Astrocyte (in vitro differentiated cells and primary cell): ENCODE results near the gene GDF2. TPM values are rescaled to one million over a fixed set of nuclear protein-coding genes. Genes with fewer than 3 reads are reported as not detected.

Source experiments
- DNase-seq: peaks from one replicate; pipeline ENCODE4 v3.0.0-alpha.2; 2010; ENCODE audit warnings: low read depth
- FAIRE-seq: peaks from 2 replicates; lab custom pipeline; 2011; peaks lifted over from hg19 to GRCh38; lab: Jason Lieb, UNC
- H2AFZ ChIP-seq: 2 replicates; pipeline ENCODE4 v1.6.0; 2012; ENCODE audit warnings: low read depth, low read length, inconsistent platforms
- H3K27ac ChIP-seq: 2 replicates; pipeline ENCODE4 v1.5.1; 2011; ENCODE audit warnings: low read depth, low read length, inconsistent platforms
- H3K27me3 ChIP-seq: 2 replicates; pipeline ENCODE4 v1.6.0; 2011; ENCODE audit warnings: low read length, inconsistent platforms; ENCODE audit not compliant: insufficient read depth
- H3K36me3 ChIP-seq: 2 replicates; pipeline ENCODE4 v1.5.1; 2011; ENCODE audit warnings: low read length, inconsistent platforms; ENCODE audit not compliant: insufficient read depth
- H3K4me1 ChIP-seq: 2 replicates; pipeline ENCODE4 v1.5.1; 2011; ENCODE audit warnings: low read length, inconsistent platforms; ENCODE audit not compliant: insufficient read depth
- H3K4me2 ChIP-seq: 2 replicates; pipeline ENCODE4 v1.6.0; 2012; ENCODE audit warnings: low read length, inconsistent platforms
- H3K4me3 ChIP-seq: 2 replicates; pipeline ENCODE4 v1.5.1; 2011; ENCODE audit warnings: low read depth, mild to moderate bottlenecking, low read length, inconsistent platforms; ENCODE audit not compliant: insufficient read depth
- H3K79me2 ChIP-seq: 2 replicates; pipeline ENCODE4 v1.6.0; 2012; ENCODE audit warnings: mild to moderate bottlenecking, low read length, inconsistent platforms; ENCODE audit not compliant: insufficient read depth
- H3K9ac ChIP-seq: 2 replicates; pipeline ENCODE4 v1.6.0; 2012; ENCODE audit warnings: mild to moderate bottlenecking, low read length, inconsistent platforms
- H3K9me3 ChIP-seq: 2 replicates; pipeline ENCODE4 v1.5.1; 2012; ENCODE audit warnings: low read depth, mild to moderate bottlenecking, low read length, inconsistent platforms; ENCODE audit not compliant: insufficient read depth
- H4K20me1 ChIP-seq: 2 replicates; pipeline ENCODE4 v1.6.0; 2012; ENCODE audit warnings: low read length, inconsistent platforms; ENCODE audit not compliant: insufficient read depth
- H3K27ac Mint-ChIP-seq: one replicate; pipeline ENCODE4 v1.8.0; 2021; ENCODE audit warnings: mild to moderate bottlenecking, mixed read lengths; ENCODE audit not compliant: unreplicated experiment
- H3K27me3 Mint-ChIP-seq: one replicate; pipeline ENCODE4 v1.8.0; 2021; ENCODE audit warnings: low read depth, mixed read lengths; ENCODE audit not compliant: unreplicated experiment
- H3K36me3 Mint-ChIP-seq: one replicate; pipeline ENCODE4 v1.8.0; 2021; ENCODE audit warnings: low read depth, mixed read lengths; ENCODE audit not compliant: unreplicated experiment
- H3K4me1 Mint-ChIP-seq: one replicate; pipeline ENCODE4 v1.8.0; 2021; ENCODE audit warnings: low read depth, mixed read lengths; ENCODE audit not compliant: unreplicated experiment
- H3K4me3 Mint-ChIP-seq: one replicate; pipeline ENCODE4 v1.8.0; 2021; ENCODE audit warnings: mild to moderate bottlenecking, moderate library complexity, mixed read lengths; ENCODE audit not compliant: unreplicated experiment
- H3K9me3 Mint-ChIP-seq: one replicate; pipeline ENCODE4 v1.8.0; 2021; ENCODE audit warnings: mild to moderate bottlenecking, mixed read lengths; ENCODE audit not compliant: unreplicated experiment
- EZH2 ChIP-seq: IDR thresholded peaks from 2 replicates; pipeline ENCODE4 v1.6.1; 2012; ENCODE audit warnings: mild to moderate bottlenecking, low read length, inconsistent platforms; ENCODE audit not compliant: insufficient read depth
- total RNA-seq: library from RNA; stranded (reverse); gene quantifications from 2 replicates; pipeline ENCODE4 v1.2.1, GENCODE V29; 2021
- TF ChIP-seq, protein P1 (sequence below): IDR thresholded peaks from 2 replicates; pipeline ENCODE4 v1.5.1; 2011; ENCODE audit warnings: low read depth, mild to moderate bottlenecking, inconsistent platforms, low read length, moderate library complexity; ENCODE audit not compliant: insufficient read depth

GDF2 gene
- total RNA-seq, 1 donor from 2014 or later: not detected

DNA sequence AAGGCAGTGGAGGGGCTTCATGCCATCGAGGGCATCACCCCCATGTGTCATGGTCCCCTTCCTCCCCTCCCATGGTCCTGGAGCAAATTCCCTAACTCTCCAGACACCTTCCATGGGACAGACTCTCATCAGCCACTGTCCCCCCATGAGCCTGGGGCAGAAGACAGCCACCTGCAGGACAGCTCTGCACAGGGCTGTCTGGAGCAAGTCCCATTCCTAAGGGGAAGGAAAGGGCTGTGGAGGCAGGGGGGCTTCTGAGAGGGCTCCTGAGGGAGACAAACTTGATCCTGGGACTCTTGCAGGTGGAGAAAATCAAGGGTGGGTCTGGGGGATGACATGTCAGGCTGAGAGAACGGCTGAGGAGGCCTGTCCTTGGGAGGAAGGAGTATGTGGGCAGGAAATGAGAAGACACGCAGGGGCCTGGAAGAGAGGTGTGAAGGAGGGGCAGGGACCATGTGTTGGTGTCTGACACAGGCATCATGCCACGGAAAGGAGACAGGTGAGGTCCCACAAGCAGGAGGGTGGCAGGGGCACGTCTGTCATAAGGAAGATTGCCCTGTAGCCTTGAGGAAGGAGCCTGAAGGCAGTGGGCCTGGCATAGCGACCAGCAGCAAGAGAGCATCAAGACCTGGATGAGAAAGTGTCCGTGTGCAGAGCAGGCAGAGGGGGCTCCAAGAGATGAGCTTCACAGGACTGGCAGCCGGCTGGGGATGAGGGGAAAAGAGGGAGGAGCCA lies 36.7 kb upstream of the GDF2 start:
- Histone ChIP-seq H3K27ac (no peak overlapping the region), H3K9ac (no peak overlapping the region), H4K20me1 (no peaks in the 10 kb centered on the region), H3K36me3 (no peaks in the 10 kb centered on the region), H3K4me1 (no peaks in the 10 kb centered on the region), H3K4me2 (no peak overlapping the region), H2AFZ (no peak overlapping the region), H3K4me3 (no peak overlapping the region), H3K27me3 (peaks cover 4% of the 10 kb centered on the region), H3K79me2 (no peaks in the 10 kb centered on the region), H3K9me3 (no peaks in the 10 kb centered on the region)
- TF ChIP-seq, protein P1, sequence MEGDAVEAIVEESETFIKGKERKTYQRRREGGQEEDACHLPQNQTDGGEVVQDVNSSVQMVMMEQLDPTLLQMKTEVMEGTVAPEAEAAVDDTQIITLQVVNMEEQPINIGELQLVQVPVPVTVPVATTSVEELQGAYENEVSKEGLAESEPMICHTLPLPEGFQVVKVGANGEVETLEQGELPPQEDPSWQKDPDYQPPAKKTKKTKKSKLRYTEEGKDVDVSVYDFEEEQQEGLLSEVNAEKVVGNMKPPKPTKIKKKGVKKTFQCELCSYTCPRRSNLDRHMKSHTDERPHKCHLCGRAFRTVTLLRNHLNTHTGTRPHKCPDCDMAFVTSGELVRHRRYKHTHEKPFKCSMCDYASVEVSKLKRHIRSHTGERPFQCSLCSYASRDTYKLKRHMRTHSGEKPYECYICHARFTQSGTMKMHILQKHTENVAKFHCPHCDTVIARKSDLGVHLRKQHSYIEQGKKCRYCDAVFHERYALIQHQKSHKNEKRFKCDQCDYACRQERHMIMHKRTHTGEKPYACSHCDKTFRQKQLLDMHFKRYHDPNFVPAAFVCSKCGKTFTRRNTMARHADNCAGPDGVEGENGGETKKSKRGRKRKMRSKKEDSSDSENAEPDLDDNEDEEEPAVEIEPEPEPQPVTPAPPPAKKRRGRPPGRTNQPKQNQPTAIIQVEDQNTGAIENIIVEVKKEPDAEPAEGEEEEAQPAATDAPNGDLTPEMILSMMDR: no peak
- no peak for TF ChIP-seq EZH2
- H3K27ac Mint-ChIP-seq: no peak overlapping the region
- no peak overlapping the region for H3K4me3 Mint-ChIP-seq
- H3K36me3 Mint-ChIP-seq: no peaks in the 10 kb centered on the region
- FAIRE-seq (no peak), DNase-seq (no peak)
- peaks cover 5% of the 10 kb centered on the region for H3K9me3 Mint-ChIP-seq
- peaks cover 59% of the 10 kb centered on the region for H3K27me3 Mint-ChIP-seq
- no peaks in the 10 kb centered on the region for H3K4me1 Mint-ChIP-seq

DNA sequence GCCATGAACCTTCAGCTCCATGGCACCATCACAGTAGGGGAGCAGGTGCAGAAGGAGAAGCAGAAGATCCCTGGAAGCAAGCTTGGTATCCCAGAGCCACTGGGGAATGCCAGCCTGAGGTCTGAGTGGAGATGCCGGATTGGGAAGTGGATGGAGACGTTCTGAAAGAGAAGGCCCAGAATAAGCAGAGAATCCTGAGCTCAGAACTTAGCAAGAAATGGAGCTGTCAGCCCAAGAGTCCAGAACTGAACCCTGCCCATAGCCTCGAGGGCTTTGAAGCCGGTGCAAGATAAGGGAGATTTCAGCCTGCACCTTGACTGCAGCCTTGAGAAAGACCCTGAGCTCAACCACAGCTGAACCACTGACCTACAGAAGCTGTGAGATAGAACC lies 36.1 kb upstream of the GDF2 start:
- no peak for DNase-seq
- Histone ChIP-seq H3K79me2 (no peaks in the 10 kb centered on the region), H3K27me3 (peaks cover 6% of the 10 kb centered on the region), H3K4me1 (no peaks in the 10 kb centered on the region), H4K20me1 (no peaks in the 10 kb centered on the region), H3K4me3 (no peak overlapping the region), H3K36me3 (no peaks in the 10 kb centered on the region), H3K9me3 (no peaks in the 10 kb centered on the region), H3K27ac (no peak overlapping the region), H3K4me2 (no peak overlapping the region), H3K9ac (no peak overlapping the region), H2AFZ (no peak overlapping the region)
- H3K36me3 Mint-ChIP-seq: no peaks in the 10 kb centered on the region
- H3K9me3 Mint-ChIP-seq: peaks cover 5% of the 10 kb centered on the region
- no peak overlapping the region for H3K4me3 Mint-ChIP-seq
- H3K4me1 Mint-ChIP-seq: no peaks in the 10 kb centered on the region
- FAIRE-seq: no peak
- TF ChIP-seq, protein P1: no peak
- no peak for TF ChIP-seq EZH2
- H3K27ac Mint-ChIP-seq: no peak overlapping the region
- peaks cover 64% of the 10 kb centered on the region for H3K27me3 Mint-ChIP-seq
